DOHH2 (cell line): ENCODE results near the gene QKI.

Source experiments
- CTCF ChIP-seq: fragments of 200-600 bp; sonication (generic); IDR thresholded peaks from one replicate; pipeline ENCODE4 v1.5.1; 2014; ENCODE audit warnings: antibody characterized with exemption, mild to moderate bottlenecking, low read depth, low read length; ENCODE audit not compliant: poor library complexity, severe bottlenecking
- EZH2phosphoT487 ChIP-seq: fragments of 200-600 bp; sonication (generic); IDR thresholded peaks from 2 replicates; pipeline ENCODE4 v1.6.1; 2017; ENCODE audit warnings: borderline replicate concordance, mild to moderate bottlenecking, antibody characterized with exemption, low read length, moderate library complexity, mixed read lengths

DNA sequence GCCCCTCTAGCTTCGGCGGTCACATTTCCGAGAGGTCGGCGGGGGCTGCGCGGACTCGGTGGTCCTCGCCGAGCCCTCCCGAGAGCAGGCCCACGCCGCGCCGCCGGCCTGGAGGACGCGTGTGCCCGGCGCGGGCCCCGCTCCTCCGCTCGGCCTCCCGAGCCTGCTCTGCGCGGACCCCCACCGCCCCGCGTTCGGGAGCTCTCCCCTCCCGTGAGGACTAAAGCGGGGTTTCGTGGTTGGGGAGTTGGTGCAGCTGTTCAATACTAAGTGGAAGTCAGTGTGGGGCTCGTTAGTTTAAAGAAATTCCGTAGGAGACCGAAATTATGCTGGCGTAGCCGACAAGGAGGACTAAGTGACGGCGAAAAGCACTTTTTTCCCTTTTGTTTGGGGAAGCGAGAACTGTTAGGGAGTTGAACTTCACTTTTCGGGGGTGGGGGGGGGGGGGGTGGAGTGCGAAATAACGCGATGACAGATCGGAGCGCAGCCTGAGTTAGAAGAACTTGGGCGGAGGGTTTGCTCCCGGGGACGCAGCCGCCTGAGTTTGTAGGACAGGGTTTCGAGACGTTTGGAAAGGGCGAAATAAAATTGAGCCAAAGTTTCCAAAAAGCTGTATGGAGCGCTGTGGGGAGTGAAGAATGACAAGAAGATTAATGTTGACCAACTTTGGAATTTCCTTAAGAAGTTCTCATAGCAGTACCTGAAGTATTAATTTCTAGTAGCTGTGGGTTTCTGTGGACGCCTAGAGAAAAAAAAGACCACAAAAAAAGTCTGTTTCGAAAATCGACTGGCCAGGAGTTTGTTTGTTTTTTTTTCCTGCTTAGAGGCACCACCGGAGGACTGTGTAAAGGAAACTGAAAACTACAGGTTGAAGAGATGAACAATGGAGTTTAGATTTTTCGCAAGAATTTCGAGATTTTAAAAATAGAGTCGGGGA, 1.4 kb downstream of the QKI start:
- no peak for TF ChIP-seq CTCF
- TF ChIP-seq EZH2phosphoT487 = no peak
